ENCODE results near the gene BRS3.

- TF ChIP-seq CTCF (conservative IDR thresholded peaks at IDR 0.05; ENCODE audit: low read depth, low read length) (no peak), EZH2 (IDR thresholded peaks at IDR 0.05; ENCODE audit: low read length, unreplicated experiment) (no peak), EZH2phosphoT487 (IDR thresholded peaks at IDR 0.05; ENCODE audit: borderline replicate concordance, low read length) (no peak)
Measured at GRCh38 chrX:136452614-136453013, 35.1 kb upstream of the BRS3 start.

All from PC-3 (cell line).